ENCODE data around the gene ENGASE.
A peak's percentile ranks its signal among the peaks of the same experiment; 100 is the strongest.

ENGASE gene

GRCh38 chr17:79095345-79096055 lies 20.9 kb downstream of the ENGASE start:
- no peak for DNase-seq

GRCh38 chr17:79096477-79096876 lies 21.9 kb downstream of the ENGASE start:
- no peak for DNase-seq

- DNase-seq, result no peak
Observed at GRCh38 chr17:79097226-79098055, 22.8 kb downstream of the ENGASE start.

- no peak for DNase-seq
Observed at GRCh38 chr17:79098282-79098867, 23.8 kb downstream of the ENGASE start.

GRCh38 chr17:79100405-79100804 lies 25.8 kb downstream of the ENGASE start:
- DNase-seq, result no peak

GRCh38 chr17:79101111-79101673 lies 26.6 kb downstream of the ENGASE start:
- DNase-seq, result no peak

- no peak for DNase-seq
Observed at GRCh38 chr17:79102214-79102613, 27.6 kb downstream of the ENGASE start.

- no peak for DNase-seq
Observed at GRCh38 chr17:79104898-79105600, 30.4 kb downstream of the ENGASE start.

- no peak for DNase-seq
Observed at GRCh38 chr17:79105937-79106336, 31.3 kb downstream of the ENGASE start.

GRCh38 chr17:79106958-79107357 lies 32.3 kb downstream of the ENGASE start:
- no peak for DNase-seq

GRCh38 chr17:79107499-79108231 lies 33.0 kb downstream of the ENGASE start:
- no peak for DNase-seq

GRCh38 chr17:79108232-79108850 lies 33.7 kb downstream of the ENGASE start:
- DNase-seq, result no peak

- DNase-seq, result no peak
Observed at GRCh38 chr17:79108870-79109269, 34.2 kb downstream of the ENGASE start.

- DNase-seq, result no peak
Observed at GRCh38 chr17:79109584-79109983, 35.0 kb downstream of the ENGASE start.

GRCh38 chr17:79111097-79111496 lies 36.5 kb downstream of the ENGASE start:
- DNase-seq, result no peak

GRCh38 chr17:79112471-79112870 lies 37.8 kb downstream of the ENGASE start:
- DNase-seq, result no peak

- no peak for DNase-seq
Observed at GRCh38 chr17:79113699-79114457, 39.3 kb downstream of the ENGASE start.

- peak; percentile 97 for DNase-seq
Observed at GRCh38 chr17:79114458-79115301, 40.1 kb downstream of the ENGASE start.

- no peak for DNase-seq
Observed at GRCh38 chr17:79115487-79115886, 40.9 kb downstream of the ENGASE start.
